Retinal pigment epithelial cell (primary cell): ENCODE measurements around the gene KLHL34.

Source experiments
- DNase-seq: peaks from one replicate; pipeline ENCODE4 v3.0.0-alpha.2; 2010; ENCODE audit warnings: low read depth
- H3K4me3 ChIP-seq: 2 replicates; pipeline ENCODE4 v1.5.1; 2011; ENCODE audit warnings: mild to moderate bottlenecking, low read length, control low read depth, moderate library complexity
- CTCF ChIP-seq: conservative IDR thresholded peaks from 2 replicates; pipeline ENCODE4 v1.5.1; 2011; ENCODE audit warnings: low read depth, low read length, control low read depth, inconsistent platforms

The KLHL34 gene

DNA sequence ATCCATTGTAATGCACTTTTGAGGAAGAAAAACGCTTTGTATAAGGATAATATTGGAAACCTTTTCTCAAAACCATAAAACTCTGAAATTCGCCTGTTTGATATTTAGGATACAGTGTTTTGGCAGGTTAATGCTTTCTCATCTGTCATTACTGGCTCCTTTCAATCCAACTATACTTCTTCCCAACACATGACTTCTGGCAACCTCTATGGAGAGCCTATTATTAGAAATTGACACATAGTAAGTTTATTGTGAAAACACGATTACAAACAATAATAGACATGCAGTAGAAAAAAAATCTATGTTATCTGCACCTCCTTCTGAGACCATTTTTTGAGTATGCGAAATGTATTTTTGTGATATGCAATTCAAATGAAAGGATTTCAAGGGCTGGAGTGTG lies 4.6 kb upstream of the KLHL34 start:
- no peak for DNase-seq
- no peak for TF ChIP-seq CTCF

GRCh38 chrX:21661316-21661715 lies 3.2 kb upstream of the KLHL34 start:
- no peak overlapping the region for H3K4me3 ChIP-seq
- TF ChIP-seq CTCF: no peak
- no peak for DNase-seq

More for the DNA sequence above, 4.6 kb upstream of the KLHL34 start:
- H3K4me3 ChIP-seq: no peak overlapping the region

DNA sequence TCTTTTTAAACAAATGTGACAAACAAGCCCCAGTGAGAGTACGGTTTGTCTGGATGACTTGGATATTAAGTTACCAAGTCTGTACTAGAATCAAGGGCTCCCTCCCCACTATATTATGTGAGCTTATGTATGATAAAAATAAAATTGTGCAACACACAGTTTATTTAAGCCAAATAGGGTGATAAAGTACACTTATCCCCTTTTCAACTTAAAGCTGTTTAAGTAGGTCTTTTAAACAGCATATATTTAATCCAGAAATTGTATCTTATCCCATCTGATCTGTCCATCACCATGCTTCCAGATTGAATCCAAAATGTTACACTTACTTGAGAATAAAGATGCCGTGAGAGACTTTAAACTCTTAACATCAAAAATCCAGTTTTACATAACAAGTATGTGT lies 2.0 kb upstream of the KLHL34 start:
- H3K4me3 ChIP-seq: no peak overlapping the region
- TF ChIP-seq CTCF: no peak
- no peak for DNase-seq

DNA sequence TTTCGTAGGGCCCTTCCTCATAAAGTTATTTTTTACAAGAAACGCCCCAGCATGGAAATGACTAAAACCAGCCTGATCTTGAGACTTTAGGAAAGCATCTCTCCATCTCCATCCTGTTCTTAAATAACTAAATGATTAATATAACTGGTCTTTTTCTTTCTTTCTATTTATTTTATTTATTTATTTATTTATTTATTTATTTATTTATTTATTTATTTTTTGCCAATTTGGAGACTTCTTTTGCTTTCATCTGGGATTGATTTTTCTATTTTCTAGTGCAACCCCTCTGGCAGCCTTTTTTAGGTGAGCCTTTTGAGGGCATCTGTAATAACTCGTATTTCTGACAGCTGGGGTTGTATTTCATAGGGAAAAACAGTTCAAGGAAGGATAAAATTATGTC lies 1.2 kb upstream of the KLHL34 start:
- DNase-seq: no peak
- no peak overlapping the region for H3K4me3 ChIP-seq
- TF ChIP-seq CTCF: no peak

DNA sequence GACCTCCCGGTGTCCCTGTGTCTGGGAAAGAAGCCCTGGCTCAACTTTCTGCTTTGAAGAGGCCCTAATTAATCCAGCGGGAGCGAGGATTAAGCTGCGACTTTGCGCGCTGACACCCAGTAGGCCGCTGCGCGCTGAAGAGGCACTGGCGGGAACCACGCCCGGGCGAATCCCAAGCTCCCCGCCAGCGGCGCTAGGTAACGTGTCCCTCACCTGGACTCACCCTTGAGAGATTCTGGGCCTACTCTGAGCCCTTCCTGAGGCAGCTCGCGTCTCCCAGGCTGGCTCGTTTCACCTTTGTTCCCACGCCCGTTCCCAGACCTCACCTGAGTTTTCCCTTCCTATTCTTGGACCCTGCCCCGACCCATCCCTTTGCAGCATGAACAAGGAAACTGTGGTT lies 616 bp upstream of the KLHL34 start:
- no peak for DNase-seq
- no peak for TF ChIP-seq CTCF
- H3K4me3 ChIP-seq: peak overlapping the region; percentile 40

GRCh38 chrX:21657318-21658151 lies 595 bp downstream of the KLHL34 start:
- no peak for DNase-seq
- no peak overlapping the region for H3K4me3 ChIP-seq
- TF ChIP-seq CTCF: no peak
